ENCODE results near the gene TMEM127.
A peak's percentile ranks its signal among the peaks of the same experiment; 100 is the strongest.

The TMEM127 gene

DNA sequence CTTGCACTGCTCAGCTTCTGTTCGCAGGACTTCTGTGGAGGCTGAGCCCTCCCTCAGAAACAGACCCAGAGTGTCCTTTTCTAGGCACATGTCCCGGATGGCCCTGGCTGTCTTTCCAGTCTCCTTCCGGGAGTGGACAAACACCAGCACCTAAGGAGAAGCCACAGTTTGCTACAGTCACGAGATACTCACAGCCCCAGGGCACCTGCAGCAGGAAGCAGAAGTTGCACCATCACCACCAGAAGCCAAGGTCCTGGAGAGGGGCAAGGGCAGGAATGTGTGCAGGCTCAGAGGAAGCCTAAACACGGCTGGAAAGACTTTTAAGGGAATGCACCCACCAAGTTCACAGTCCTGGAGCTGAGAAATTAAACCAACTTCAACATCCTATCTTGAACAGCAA lies 26.0 kb upstream of the TMEM127 start:
- Histone ChIP-seq H3K27ac (ENCODE audit: low read length) (no peak overlapping the region), H3K36me3 (ENCODE audit: control insufficient read depth, insufficient read depth, low read length) (peaks cover 63% of the 10 kb centered on the region), H3K4me3 (ENCODE audit: low read length) (no peak overlapping the region), H3K4me1 (ENCODE audit: control insufficient read depth, insufficient read depth, low read length) (no peaks in the 10 kb centered on the region), H3K27me3 (ENCODE audit: control insufficient read depth, insufficient read depth, low read length) (no peaks in the 10 kb centered on the region), H3K9me3 (ENCODE audit: control insufficient read depth, insufficient read depth, low read length) (no peaks in the 10 kb centered on the region)
- WGBS (ENCODE audit: insufficient coverage, insufficient read length), result no CpG with 5 or more reads among the region's 5 CpGs
- DNase-seq (ENCODE audit: low read depth, low spot score), result no peak

DNA sequence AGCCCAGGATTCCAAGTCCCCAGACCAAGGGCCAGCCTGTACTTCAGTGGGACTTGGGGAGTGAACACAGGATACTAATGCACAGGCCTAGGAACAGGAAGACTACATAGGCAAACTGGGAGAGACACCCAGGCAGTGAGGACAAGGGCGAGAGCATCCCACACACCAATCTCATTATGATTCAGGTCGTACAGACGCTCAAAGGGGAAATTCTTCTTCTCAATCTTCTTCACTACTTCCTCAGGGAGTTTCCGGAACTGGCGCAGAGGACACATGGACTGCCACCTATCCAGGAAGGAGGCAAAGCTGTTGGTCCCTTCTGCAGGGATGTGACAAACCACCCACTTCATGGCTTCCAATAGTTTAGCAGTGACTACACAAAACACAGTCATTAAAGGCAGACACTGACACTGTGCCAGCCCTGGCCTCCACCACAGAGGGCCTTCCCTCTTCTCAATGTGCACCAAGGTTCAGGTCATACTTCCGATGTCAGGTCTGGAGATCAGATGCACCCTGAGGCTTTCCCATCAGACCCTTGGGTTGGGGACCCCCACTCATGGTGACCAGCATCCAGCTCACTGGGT lies 21.6 kb upstream of the TMEM127 start:
- WGBS (ENCODE audit: insufficient coverage, insufficient read length), result no CpG with 5 or more reads among the region's 6 CpGs
- no peak for DNase-seq (ENCODE audit: low read depth, low spot score)
- Histone ChIP-seq H3K36me3 (ENCODE audit: control insufficient read depth, insufficient read depth, low read length) (peaks cover 82% of the 10 kb centered on the region), H3K27me3 (ENCODE audit: control insufficient read depth, insufficient read depth, low read length) (no peaks in the 10 kb centered on the region), H3K9me3 (ENCODE audit: control insufficient read depth, insufficient read depth, low read length) (no peaks in the 10 kb centered on the region), H3K4me1 (ENCODE audit: control insufficient read depth, insufficient read depth, low read length) (no peaks in the 10 kb centered on the region), H3K4me3 (ENCODE audit: low read length) (no peak overlapping the region), H3K27ac (ENCODE audit: low read length) (no peak overlapping the region)

- no CpG with 5 or more reads among the region's 21 CpGs for WGBS (ENCODE audit: insufficient coverage, insufficient read length)
- H3K4me3 ChIP-seq (ENCODE audit: low read length), result no peak overlapping the region
- H3K9me3 ChIP-seq (ENCODE audit: control insufficient read depth, insufficient read depth, low read length), result no peaks in the 10 kb centered on the region
- H3K4me1 ChIP-seq (ENCODE audit: control insufficient read depth, insufficient read depth, low read length), result no peaks in the 10 kb centered on the region
- H3K36me3 ChIP-seq (ENCODE audit: control insufficient read depth, insufficient read depth, low read length), result peaks cover 45% of the 10 kb centered on the region
- DNase-seq (ENCODE audit: low read depth, low spot score), result no peak
- no peaks in the 10 kb centered on the region for H3K27me3 ChIP-seq (ENCODE audit: control insufficient read depth, insufficient read depth, low read length)
- H3K27ac ChIP-seq (ENCODE audit: low read length), result no peak overlapping the region
Measured at GRCh38 chr2:96276787-96277499, 11.1 kb upstream of the TMEM127 start.

- Histone ChIP-seq H3K9me3 (ENCODE audit: control insufficient read depth, insufficient read depth, low read length) (no peaks in the 10 kb centered on the region), H3K36me3 (ENCODE audit: control insufficient read depth, insufficient read depth, low read length) (peaks cover 41% of the 10 kb centered on the region), H3K4me3 (ENCODE audit: low read length) (no peak overlapping the region), H3K27ac (ENCODE audit: low read length) (no peak overlapping the region), H3K4me1 (ENCODE audit: control insufficient read depth, insufficient read depth, low read length) (no peaks in the 10 kb centered on the region), H3K27me3 (ENCODE audit: control insufficient read depth, insufficient read depth, low read length) (no peaks in the 10 kb centered on the region)
- no CpG with 5 or more reads among the region's 7 CpGs for WGBS (ENCODE audit: insufficient coverage, insufficient read length)
- DNase-seq (ENCODE audit: low read depth, low spot score), result no peak
Measured at GRCh38 chr2:96274355-96275056, 8.7 kb upstream of the TMEM127 start.

DNA sequence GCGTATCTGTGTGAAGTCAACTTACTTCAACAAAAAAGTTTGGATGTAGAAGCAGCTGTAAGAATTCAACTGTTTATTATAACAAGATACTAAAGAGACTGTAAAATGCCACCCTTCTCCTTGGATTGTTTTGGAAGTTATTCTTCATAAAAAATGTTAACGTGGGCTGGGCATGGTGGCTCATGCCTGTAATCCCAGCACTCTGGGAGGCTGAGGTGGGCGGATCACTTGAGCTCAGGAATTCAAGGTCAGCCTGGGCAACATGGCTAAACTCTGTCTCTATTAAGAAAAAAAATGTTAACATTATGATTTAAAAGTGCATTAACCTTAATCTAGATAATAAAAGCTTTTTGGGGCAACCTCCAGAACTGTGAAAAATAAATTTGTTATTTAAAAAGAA lies 8.0 kb upstream of the TMEM127 start:
- no peak overlapping the region for H3K27ac ChIP-seq (ENCODE audit: low read length)
- no peaks in the 10 kb centered on the region for H3K27me3 ChIP-seq (ENCODE audit: control insufficient read depth, insufficient read depth, low read length)
- WGBS (ENCODE audit: insufficient coverage, insufficient read length), result no CpG with 5 or more reads among the region's 3 CpGs
- no peak for DNase-seq (ENCODE audit: low read depth, low spot score)
- H3K4me1 ChIP-seq (ENCODE audit: control insufficient read depth, insufficient read depth, low read length), result no peaks in the 10 kb centered on the region
- no peaks in the 10 kb centered on the region for H3K9me3 ChIP-seq (ENCODE audit: control insufficient read depth, insufficient read depth, low read length)
- H3K36me3 ChIP-seq (ENCODE audit: control insufficient read depth, insufficient read depth, low read length), result peaks cover 34% of the 10 kb centered on the region
- H3K4me3 ChIP-seq (ENCODE audit: low read length), result no peak overlapping the region

GRCh38 chr2:96271995-96272394 lies 6.2 kb upstream of the TMEM127 start:
- H3K27ac ChIP-seq (ENCODE audit: low read length), result no peak overlapping the region
- no peaks in the 10 kb centered on the region for H3K27me3 ChIP-seq (ENCODE audit: control insufficient read depth, insufficient read depth, low read length)
- H3K36me3 ChIP-seq (ENCODE audit: control insufficient read depth, insufficient read depth, low read length), result peaks cover 22% of the 10 kb centered on the region
- H3K4me3 ChIP-seq (ENCODE audit: low read length), result no peak overlapping the region
- DNase-seq (ENCODE audit: low read depth, low spot score), result no peak
- no CpG with 5 or more reads among the region's 3 CpGs for WGBS (ENCODE audit: insufficient coverage, insufficient read length)
- H3K4me1 ChIP-seq (ENCODE audit: control insufficient read depth, insufficient read depth, low read length), result no peaks in the 10 kb centered on the region
- no peaks in the 10 kb centered on the region for H3K9me3 ChIP-seq (ENCODE audit: control insufficient read depth, insufficient read depth, low read length)

GRCh38 chr2:96267159-96267971 lies 1.6 kb upstream of the TMEM127 start:
- WGBS (ENCODE audit: insufficient coverage, insufficient read length), result no CpG with 5 or more reads among the region's 12 CpGs
- Histone ChIP-seq H3K36me3 (ENCODE audit: control insufficient read depth, insufficient read depth, low read length) (peaks cover 9% of the 10 kb centered on the region), H3K4me1 (ENCODE audit: control insufficient read depth, insufficient read depth, low read length) (peaks cover 2% of the 10 kb centered on the region; the same call in 1 of the 2 replicates), H3K27ac (ENCODE audit: low read length) (no peak overlapping the region), H3K9me3 (ENCODE audit: control insufficient read depth, insufficient read depth, low read length) (no peaks in the 10 kb centered on the region), H3K27me3 (ENCODE audit: control insufficient read depth, insufficient read depth, low read length) (no peaks in the 10 kb centered on the region), H3K4me3 (ENCODE audit: low read length) (no peak overlapping the region)
- no peak for DNase-seq (ENCODE audit: low read depth, low spot score)

- Histone ChIP-seq H3K27ac (ENCODE audit: low read length) (no peak overlapping the region), H3K27me3 (ENCODE audit: control insufficient read depth, insufficient read depth, low read length) (no peaks in the 10 kb centered on the region), H3K4me3 (ENCODE audit: low read length) (peak overlapping the region; percentile 89), H3K4me1 (ENCODE audit: control insufficient read depth, insufficient read depth, low read length) (peaks cover 2% of the 10 kb centered on the region; the same call in 1 of the 2 replicates), H3K36me3 (ENCODE audit: control insufficient read depth, insufficient read depth, low read length) (peaks cover 6% of the 10 kb centered on the region; the same call in 1 of the 2 replicates), H3K9me3 (ENCODE audit: control insufficient read depth, insufficient read depth, low read length) (no peaks in the 10 kb centered on the region)
- WGBS (ENCODE audit: insufficient coverage, insufficient read length), result no CpG with 5 or more reads among the region's 49 CpGs
- no peak for DNase-seq (ENCODE audit: low read depth, low spot score)
Measured at GRCh38 chr2:96265349-96265839, 403 bp downstream of the TMEM127 start.

GRCh38 chr2:96264656-96265348 lies 995 bp downstream of the TMEM127 start:
- WGBS (ENCODE audit: insufficient coverage, insufficient read length), result 100% methylated on average over 2 of the region's 33 CpGs
- no peak for DNase-seq (ENCODE audit: low read depth, low spot score)
- Histone ChIP-seq H3K36me3 (ENCODE audit: control insufficient read depth, insufficient read depth, low read length) (peaks cover 6% of the 10 kb centered on the region; the same call in 1 of the 2 replicates), H3K4me3 (ENCODE audit: low read length) (peak overlapping the region; percentile 89), H3K4me1 (ENCODE audit: control insufficient read depth, insufficient read depth, low read length) (peaks cover 2% of the 10 kb centered on the region; the same call in 1 of the 2 replicates), H3K27ac (ENCODE audit: low read length) (no peak overlapping the region), H3K9me3 (ENCODE audit: control insufficient read depth, insufficient read depth, low read length) (no peaks in the 10 kb centered on the region), H3K27me3 (ENCODE audit: control insufficient read depth, insufficient read depth, low read length) (no peaks in the 10 kb centered on the region)

Data from iPS DF 6.9 (cell line).